ENCODE data around the gene BAD. TPM values are rescaled to one million over a fixed set of nuclear protein-coding genes. Genes with fewer than 3 reads are reported as not detected.

BAD gene
- polyA plus RNA-seq, 5 donors, result 38.7 to 87.5 (median 51.3) TPM

Other genes starting within 250 kb of the BAD start
- 1 to 10 TPM; 2.3 to 4.4 (median 3.5) TPM for gene FLRT1, start 248.7 kb downstream of the BAD start, polyA plus RNA-seq (ENCODE audit: insufficient read depth in 1 of 5, insufficient read length in 5 of 5, low replicate concordance in 1 of 5)
- gene MACROD1, start 118.6 kb downstream of the BAD start, polyA plus RNA-seq (ENCODE audit: insufficient read depth in 1 of 5, insufficient read length in 5 of 5, low replicate concordance in 1 of 5), result 10 to 100 TPM; 16.4 to 26.7 (median 24.3) TPM
- gene STIP1, start 98.5 kb downstream of the BAD start, polyA plus RNA-seq (ENCODE audit: insufficient read depth in 1 of 5, insufficient read length in 5 of 5, low replicate concordance in 1 of 5), result 100 to 1,000 TPM; 168 to 203 (median 187) TPM
- 10 to 100 TPM in 2 of 5 donors, 1 to 10 TPM in 3; 6.4 to 13.2 (median 9.6) TPM for gene FERMT3, start 77.9 kb downstream of the BAD start, polyA plus RNA-seq (ENCODE audit: insufficient read depth in 1 of 5, insufficient read length in 5 of 5, low replicate concordance in 1 of 5)
- 10 to 100 TPM; 23.7 to 39.2 (median 32.1) TPM for gene TRPT1, start 58.5 kb downstream of the BAD start, polyA plus RNA-seq (ENCODE audit: insufficient read depth in 1 of 5, insufficient read length in 5 of 5, low replicate concordance in 1 of 5)
- gene NUDT22, start 58.4 kb downstream of the BAD start, polyA plus RNA-seq (ENCODE audit: insufficient read depth in 1 of 5, insufficient read length in 5 of 5, low replicate concordance in 1 of 5), result 10 to 100 TPM; 16.5 to 29.4 (median 17.8) TPM
- 10 to 100 TPM; 57.9 to 88.9 (median 71.2) TPM for gene DNAJC4, start 54.1 kb downstream of the BAD start, polyA plus RNA-seq (ENCODE audit: insufficient read depth in 1 of 5, insufficient read length in 5 of 5, low replicate concordance in 1 of 5)
- 100 to 1,000 TPM in 1 of 5 donors, 10 to 100 TPM in 4; 64.5 to 112 (median 76.6) TPM for gene VEGFB, start 50.1 kb downstream of the BAD start, polyA plus RNA-seq (ENCODE audit: insufficient read depth in 1 of 5, insufficient read length in 5 of 5, low replicate concordance in 1 of 5)
- 10 to 100 TPM; 53.0 to 90.8 (median 67.2) TPM for gene FKBP2, start 43.6 kb downstream of the BAD start, polyA plus RNA-seq (ENCODE audit: insufficient read depth in 1 of 5, insufficient read length in 5 of 5, low replicate concordance in 1 of 5)
- gene PPP1R14B, start 37.7 kb downstream of the BAD start, polyA plus RNA-seq (ENCODE audit: insufficient read depth in 1 of 5, insufficient read length in 5 of 5, low replicate concordance in 1 of 5), result 100 to 1,000 TPM in 1 of 5 donors, 10 to 100 TPM in 4; 63.2 to 139 (median 70.0) TPM
- gene PLCB3, start 33.1 kb downstream of the BAD start, polyA plus RNA-seq (ENCODE audit: insufficient read depth in 1 of 5, insufficient read length in 5 of 5, low replicate concordance in 1 of 5), result 10 to 100 TPM; 15.7 to 25.9 (median 18.7) TPM
- gene GPR137, start 1.2 kb upstream of the BAD start, polyA plus RNA-seq (ENCODE audit: insufficient read depth in 1 of 5, insufficient read length in 5 of 5, low replicate concordance in 1 of 5), result 10 to 100 TPM; 19.2 to 43.8 (median 30.9) TPM
- under 1 TPM in 2 of 5 donors, not detected in 3; 0.09 to 0.10 TPM for gene KCNK4, start 6.6 kb upstream of the BAD start, polyA plus RNA-seq (ENCODE audit: insufficient read depth in 1 of 5, insufficient read length in 5 of 5, low replicate concordance in 1 of 5)
- under 1 TPM in 3 of 5 donors, not detected in 2; 0.15 to 0.33 (median 0.28) TPM for gene CATSPERZ, start 15.7 kb upstream of the BAD start, polyA plus RNA-seq (ENCODE audit: insufficient read depth in 1 of 5, insufficient read length in 5 of 5, low replicate concordance in 1 of 5)
- gene ESRRA, start 20.9 kb upstream of the BAD start, polyA plus RNA-seq (ENCODE audit: insufficient read depth in 1 of 5, insufficient read length in 5 of 5, low replicate concordance in 1 of 5), result 10 to 100 TPM in 3 of 5 donors, 1 to 10 TPM in 2; 6.9 to 21.0 (median 12.4) TPM
- 100 to 1,000 TPM; 201 to 308 (median 233) TPM for gene TRMT112, start 32.9 kb upstream of the BAD start, polyA plus RNA-seq (ENCODE audit: insufficient read depth in 1 of 5, insufficient read length in 5 of 5, low replicate concordance in 1 of 5)
- gene PRDX5, start 33.5 kb upstream of the BAD start, polyA plus RNA-seq (ENCODE audit: insufficient read depth in 1 of 5, insufficient read length in 5 of 5, low replicate concordance in 1 of 5), result 100 to 1,000 TPM; 141 to 272 (median 177) TPM
- gene CCDC88B, start 55.5 kb upstream of the BAD start, polyA plus RNA-seq (ENCODE audit: insufficient read depth in 1 of 5, insufficient read length in 5 of 5, low replicate concordance in 1 of 5), result 1 to 10 TPM; 3.9 to 7.4 (median 5.2) TPM
- 10 to 100 TPM; 10.0 to 22.1 (median 13.0) TPM for gene RPS6KA4, start 74.5 kb upstream of the BAD start, polyA plus RNA-seq (ENCODE audit: insufficient read depth in 1 of 5, insufficient read length in 5 of 5, low replicate concordance in 1 of 5)